Measurements from ENCODE around the gene RFX4.
A peak's percentile ranks its signal among the peaks of the same experiment; 100 is the strongest.

Gene RFX4

GRCh38 chr12:106767954-106768822, 185.4 kb downstream of the RFX4 start:
- no peak for DNase-seq

GRCh38 chr12:106769078-106769477, 186.3 kb downstream of the RFX4 start:
- DNase-seq: no peak

- DNase-seq: no peak
Measured at GRCh38 chr12:106769546-106769945, 186.7 kb downstream of the RFX4 start.

- no peak for DNase-seq
Measured at GRCh38 chr12:106771425-106771824, 188.6 kb downstream of the RFX4 start.

GRCh38 chr12:106773286-106774004, 190.6 kb downstream of the RFX4 start:
- DNase-seq: no peak

GRCh38 chr12:106774005-106774807, 191.4 kb downstream of the RFX4 start, which contains the start of gene RIC8B:
Gene RIC8B, plus strand, starts transcription at chr12:106774682. Its CDS starts 64 bp downstream, at chr12:106774746.
- peak; percentile 96 for DNase-seq

- DNase-seq: no peak
Measured at GRCh38 chr12:106774808-106775524, 192.2 kb downstream of the RFX4 start.

GRCh38 chr12:106776897-106777296, 194.1 kb downstream of the RFX4 start:
- no peak for DNase-seq

- DNase-seq: no peak
Measured at GRCh38 chr12:106780010-106780631, 197.3 kb downstream of the RFX4 start.

GRCh38 chr12:106782619-106783018, 199.8 kb downstream of the RFX4 start:
- no peak for DNase-seq

GRCh38 chr12:106783515-106783914, 200.7 kb downstream of the RFX4 start:
- DNase-seq: no peak

- DNase-seq: peak; percentile 21
Measured at GRCh38 chr12:106790020-106790419, 207.2 kb downstream of the RFX4 start.

- DNase-seq: peak; percentile 34
Measured at GRCh38 chr12:106791531-106791930, 208.7 kb downstream of the RFX4 start.

- no peak for DNase-seq
Measured at GRCh38 chr12:106794369-106794768, 211.6 kb downstream of the RFX4 start.

GRCh38 chr12:106801167-106801708, 218.4 kb downstream of the RFX4 start:
- DNase-seq: no peak

GRCh38 chr12:106801830-106802533, 219.2 kb downstream of the RFX4 start:
- no peak for DNase-seq

GRCh38 chr12:106804668-106805067, 221.9 kb downstream of the RFX4 start:
- DNase-seq: no peak
